ENCODE results near the gene ENTPD2.
A peak's percentile ranks its signal among the peaks of the same experiment; 100 is the strongest.

The ENTPD2 gene

GRCh38 chr9:137054932-137055384, 1.1 kb upstream of the ENTPD2 start:
- Histone ChIP-seq H3K27ac (ENCODE audit: extremely low read depth, low read depth, low read length) (no peak overlapping the region), H3K4me1 (ENCODE audit: control insufficient read depth, insufficient read depth, low read length) (no peaks in the 10 kb centered on the region), H3K36me3 (ENCODE audit: control insufficient read depth in 2 of 2, insufficient read depth in 1 of 2, low read length in 2 of 2) (no peaks in the 10 kb centered on the region), H3K9me3 (ENCODE audit: control insufficient read depth, insufficient read depth, low read depth, low read length) (no peaks in the 10 kb centered on the region), H3K4me3 (ENCODE audit: low read depth, low read length) (no peak overlapping the region)
- TF ChIP-seq ZNF157 (tag by site-specific recombination; IDR thresholded peaks at IDR 0.05) (no peak), ZNF433 (tag by site-specific recombination; IDR thresholded peaks at IDR 0.05; ENCODE audit: low read depth) (no peak), ZNF26 (tag by site-specific recombination; IDR thresholded peaks at IDR 0.05) (no peak), HOXD13 (CRISPR knock-in tag; IDR thresholded peaks at IDR 0.05; ENCODE audit: borderline replicate concordance) (no peak), ZSCAN23 (tag by site-specific recombination; IDR thresholded peaks at IDR 0.05) (no peak), ZNF677 (tag by site-specific recombination; IDR thresholded peaks at IDR 0.05) (no peak), ZNF513 (tag by site-specific recombination; IDR thresholded peaks at IDR 0.05) (no peak), ZNF335 (tag by site-specific recombination; conservative IDR thresholded peaks at IDR 0.05) (peak; percentile 73), SCRT2 (tag by site-specific recombination; IDR thresholded peaks at IDR 0.05) (peak; percentile 75)
- ChIA-PET POLR2A (interaction anchor here (0.7 to 1.0 kb wide), 2 partner anchors 16 to 75 kb away, joined by 3 to 8 read pairs; partner anchors contain the start of gene SAPCD2), CTCF (interaction anchor here (1.2 to 10.1 kb wide), 5 partner anchors 8 to 268 kb away, joined by 4 to 166 read pairs (median 8); partner anchors contain the start of genes NPDC1 and SAPCD2)

GRCh38 chr9:137052998-137053943, 590 bp downstream of the ENTPD2 start:
- TF ChIP-seq ZNF175 (tag by site-specific recombination; IDR thresholded peaks at IDR 0.05) (no peak), ZNF600 (tag by site-specific recombination; IDR thresholded peaks at IDR 0.05) (0 out of 2 replicates have a peak, but pooled peaks have one; percentile 11), ZIC2 (tag by site-specific recombination; IDR thresholded peaks at IDR 0.05) (no peak), SCRT2 (tag by site-specific recombination; IDR thresholded peaks at IDR 0.05) (peak; percentile 77)
- CTCF ChIA-PET: interaction anchor here (0.8 to 10.1 kb wide), 5 partner anchors 14 to 184 kb away, joined by 3 to 166 read pairs (median 4); partner anchors contain the start of genes MAN1B1 and SAPCD2

GRCh38 chr9:137052293-137052692, 1.6 kb downstream of the ENTPD2 start:
- POLR2A ChIA-PET: interaction anchor here (0.6 to 1.7 kb wide), 7 partner anchors 12 to 248 kb away, joined by 3 to 7 read pairs (median 3); partner anchors contain the start of genes MAN1B1 and SAPCD2
- 0 out of 2 replicates have a peak, but pooled peaks have one; percentile 17 for TF ChIP-seq ZBTB48 (tag by site-specific recombination; IDR thresholded peaks at IDR 0.05)
- peak; percentile 91 for TF ChIP-seq GLIS1 (tag by site-specific recombination; IDR thresholded peaks at IDR 0.05)
- TF ChIP-seq ZNF169 (tag by site-specific recombination; IDR thresholded peaks at IDR 0.05): no peak
- TF ChIP-seq SCRT2 (tag by site-specific recombination; IDR thresholded peaks at IDR 0.05): no peak
- TF ChIP-seq ZNF157 (tag by site-specific recombination; IDR thresholded peaks at IDR 0.05): no peak
- TF ChIP-seq INSM2 (tag by site-specific recombination; IDR thresholded peaks at IDR 0.05): no peak
- TF ChIP-seq ZBTB21 (tag by site-specific recombination; IDR thresholded peaks at IDR 0.05): no peak
- TF ChIP-seq ZNF366 (tag by site-specific recombination; conservative IDR thresholded peaks at IDR 0.05): no peak
- no peak for TF ChIP-seq ZNF621 (tag by site-specific recombination; IDR thresholded peaks at IDR 0.05)
- TF ChIP-seq ZBTB1 (tag by site-specific recombination; IDR thresholded peaks at IDR 0.05): no peak
- TF ChIP-seq REST (tag by site-specific recombination; IDR thresholded peaks at IDR 0.05): no peak
- Histone ChIP-seq H3K4me3 (ENCODE audit: low read depth, low read length) (no peak overlapping the region), H3K27ac (ENCODE audit: extremely low read depth, low read depth, low read length) (no peak overlapping the region), H3K9me3 (ENCODE audit: control insufficient read depth, insufficient read depth, low read depth, low read length) (no peaks in the 10 kb centered on the region), H3K36me3 (ENCODE audit: control insufficient read depth in 2 of 2, insufficient read depth in 1 of 2, low read length in 2 of 2) (no peaks in the 10 kb centered on the region), H3K4me1 (ENCODE audit: control insufficient read depth, insufficient read depth, low read length) (no peaks in the 10 kb centered on the region)
- CTCF ChIA-PET: interaction anchor here (0.8 to 10.1 kb wide), 5 partner anchors 15 to 185 kb away, joined by 3 to 166 read pairs (median 4); partner anchors contain the start of genes MAN1B1 and SAPCD2

More at GRCh38 chr9:137052998-137053943, 590 bp downstream of the ENTPD2 start:
- POLR2A ChIA-PET: interaction anchor here (0.6 to 1.7 kb wide), 8 partner anchors 11 to 247 kb away, joined by 3 to 7 read pairs (median 4); partner anchors contain the start of genes MAN1B1, SAPCD2 and UAP1L1
- Histone ChIP-seq H3K36me3 (ENCODE audit: control insufficient read depth in 2 of 2, insufficient read depth in 1 of 2, low read length in 2 of 2) (no peaks in the 10 kb centered on the region), H3K9me3 (ENCODE audit: control insufficient read depth, insufficient read depth, low read depth, low read length) (no peaks in the 10 kb centered on the region), H3K4me1 (ENCODE audit: control insufficient read depth, insufficient read depth, low read length) (no peaks in the 10 kb centered on the region), H3K4me3 (ENCODE audit: low read depth, low read length) (peak overlapping the region; percentile 18), H3K27ac (ENCODE audit: extremely low read depth, low read depth, low read length) (no peak overlapping the region)
